HG02970 (cell line): Measurements from ENCODE around the gene KIF23.

Experiments
- ATAC-seq: cut with Tn5 transposase; IDR thresholded peaks from one replicate; pipeline ENCODE4 v1.9.1; 2021; ENCODE audit warnings: mild to moderate bottlenecking, moderate library complexity, moderate number of reproducible peaks; ENCODE audit not compliant: unreplicated experiment, low FRiP score

KIF23 gene

DNA sequence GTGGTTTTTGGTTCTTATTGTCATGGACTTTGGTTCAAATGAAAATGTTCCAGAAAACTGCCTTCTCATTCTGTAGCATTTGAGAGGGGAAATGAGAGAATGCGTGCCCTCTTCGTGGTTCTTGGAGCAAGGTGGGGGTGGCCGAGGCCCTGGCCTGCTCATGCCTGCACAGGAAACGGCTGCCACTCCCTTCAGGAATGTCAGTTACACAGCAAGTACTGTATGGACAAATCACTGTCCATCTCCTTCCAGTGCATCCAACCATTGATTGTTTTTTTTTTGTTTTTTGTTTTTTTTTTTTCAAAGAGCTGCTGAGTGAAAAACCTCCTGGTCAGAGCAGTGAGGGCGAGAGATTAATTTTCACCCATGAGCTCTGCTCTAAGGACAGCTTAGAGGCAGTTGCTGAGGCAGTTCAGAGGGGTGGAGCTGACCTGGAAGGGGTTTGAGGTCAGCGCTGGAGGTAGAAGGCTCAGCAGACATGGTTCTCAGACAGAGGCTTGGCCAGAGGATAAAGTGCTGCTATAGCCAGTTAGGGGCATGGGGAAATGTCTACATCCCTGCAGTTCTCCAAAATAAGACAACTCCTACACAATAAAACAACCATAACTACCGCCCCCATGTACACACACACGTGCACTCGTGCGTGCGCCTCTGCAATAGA is 20.2 kb upstream of the KIF23 start:
- no peak for ATAC-seq

DNA sequence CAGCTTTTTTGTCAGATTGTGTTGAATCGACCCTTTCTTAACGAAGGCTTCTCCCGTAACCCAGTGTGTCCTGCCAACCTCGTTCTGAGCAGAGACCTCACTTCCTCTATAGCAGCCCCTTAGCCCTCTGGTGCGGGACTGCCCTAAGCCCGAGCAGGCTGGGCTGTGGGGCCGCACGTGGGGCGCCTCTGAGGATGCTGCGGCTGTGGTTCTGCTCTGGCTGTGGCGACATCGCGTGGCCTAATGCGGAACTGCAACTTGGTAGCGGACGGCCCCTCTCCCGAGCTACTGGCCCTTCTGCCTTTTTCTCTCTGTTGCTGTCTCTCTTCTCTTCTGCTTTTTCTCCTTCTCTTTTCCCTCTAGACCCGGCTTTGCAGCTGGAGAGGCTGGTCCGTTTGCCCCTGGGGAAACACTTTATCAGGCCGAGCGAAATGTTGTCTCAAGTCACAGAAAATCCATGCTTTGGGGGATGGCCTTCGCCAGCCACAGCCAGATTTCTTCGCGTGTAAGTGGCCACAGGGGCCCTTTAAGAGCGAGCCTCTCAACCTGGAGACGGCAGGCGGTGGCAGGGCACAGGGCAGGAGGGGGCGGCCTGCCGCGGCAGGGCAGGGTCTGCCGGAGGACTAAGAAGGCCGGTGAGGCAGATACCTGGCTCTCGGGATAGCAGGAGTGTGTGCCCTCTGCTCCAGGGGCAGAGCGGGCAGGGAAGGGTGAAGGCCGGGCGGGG is 19.4 kb upstream of the KIF23 start:
- ATAC-seq: no peak

DNA sequence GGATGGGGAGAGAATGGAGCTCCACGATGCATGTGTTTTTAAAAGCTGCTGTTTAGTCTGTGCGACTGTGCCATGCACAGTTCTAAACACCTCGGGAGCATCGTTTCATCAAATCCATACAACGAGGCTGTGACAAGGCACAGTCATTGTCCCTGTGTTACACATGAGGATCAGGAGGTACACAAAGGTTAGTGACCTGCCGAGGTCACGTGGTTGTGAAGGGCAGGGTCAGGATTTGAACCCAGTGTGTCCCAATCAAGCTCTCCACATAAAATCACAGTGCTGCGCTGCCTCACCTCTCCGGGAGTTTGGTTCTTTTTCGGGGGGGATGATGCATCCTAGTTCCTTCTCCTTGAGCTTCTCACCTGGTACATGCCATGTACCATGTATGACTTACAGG is 18.7 kb upstream of the KIF23 start:
- ATAC-seq: no peak

DNA sequence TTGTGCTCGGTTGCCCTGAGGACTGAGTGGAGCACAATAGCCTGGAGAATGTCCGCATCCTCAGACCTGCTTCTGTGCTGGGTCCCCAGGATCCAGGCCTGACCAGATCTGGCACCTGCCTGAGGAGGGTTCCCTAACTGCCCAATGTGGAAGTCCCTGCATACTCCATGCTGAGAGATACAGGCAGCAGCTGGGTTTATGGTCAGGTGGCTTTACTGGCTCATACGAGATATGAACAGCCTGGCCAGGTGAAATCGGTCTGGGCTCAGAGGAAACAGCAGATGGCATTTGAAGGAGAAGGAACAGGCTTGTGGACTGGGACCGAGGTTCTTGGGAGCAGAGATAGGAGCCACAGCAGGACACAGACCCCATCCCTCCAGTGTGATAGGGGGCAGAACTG is 18.2 kb upstream of the KIF23 start:
- ATAC-seq: no peak

DNA sequence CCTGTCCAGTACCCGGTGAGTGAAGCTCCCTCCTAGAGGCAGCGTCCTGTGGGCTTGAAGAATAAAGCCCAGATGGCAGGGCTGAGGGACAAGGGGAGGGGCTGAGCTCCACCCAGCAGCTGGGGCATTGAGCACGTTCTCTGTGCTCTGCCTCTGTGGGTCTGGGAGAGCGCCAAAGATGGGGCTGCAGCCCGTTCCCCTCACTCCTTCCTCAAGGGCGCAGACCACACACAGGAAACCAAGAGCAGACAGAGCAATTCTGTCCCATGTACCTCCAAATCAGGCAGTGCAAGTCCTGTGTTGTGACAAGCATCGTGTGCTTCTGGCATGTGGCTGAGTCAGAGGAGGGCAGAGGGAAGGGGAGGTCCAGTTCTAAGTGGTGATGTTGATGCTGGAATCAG is 15.7 kb upstream of the KIF23 start:
- no peak for ATAC-seq

DNA sequence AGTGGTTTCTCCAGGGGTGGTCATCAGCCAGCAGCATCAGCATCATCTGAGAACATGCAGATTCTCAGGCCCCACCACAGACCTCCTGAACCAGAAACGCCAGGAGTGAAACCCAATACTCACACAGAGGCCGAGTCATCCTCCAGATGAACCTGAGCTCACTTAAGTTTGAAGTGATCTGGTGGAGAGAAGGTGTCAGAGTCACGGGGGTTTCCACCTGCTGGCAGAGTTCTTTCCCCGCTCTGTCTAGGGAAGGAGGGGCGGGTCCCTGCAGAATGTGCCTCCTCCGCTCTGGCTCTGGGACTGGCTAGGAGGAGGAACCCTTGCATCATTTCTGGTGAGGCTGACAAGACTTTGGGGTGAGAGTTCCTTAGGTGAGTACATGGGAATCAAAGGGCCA is 13.3 kb upstream of the KIF23 start:
- no peak for ATAC-seq

DNA sequence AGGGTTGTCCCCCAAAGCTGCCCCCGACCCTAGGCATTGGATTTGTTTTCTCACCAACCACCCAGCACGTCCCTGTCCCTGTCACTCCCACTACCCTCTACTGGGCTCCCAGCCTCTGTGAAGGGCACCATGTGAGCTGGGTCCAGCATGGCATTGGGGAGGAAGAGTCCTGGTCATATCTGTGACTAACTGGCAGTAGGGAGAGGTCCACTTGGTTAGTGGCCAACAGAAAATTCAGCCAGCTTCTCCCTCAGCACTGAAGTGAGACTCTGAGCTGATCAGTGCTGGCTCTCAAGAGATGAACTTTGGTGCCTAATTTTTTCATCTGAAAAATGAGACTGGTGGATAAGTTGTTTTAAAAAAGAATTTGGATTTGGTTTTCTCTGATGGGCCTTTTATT is 11.3 kb upstream of the KIF23 start:
- no peak for ATAC-seq

DNA sequence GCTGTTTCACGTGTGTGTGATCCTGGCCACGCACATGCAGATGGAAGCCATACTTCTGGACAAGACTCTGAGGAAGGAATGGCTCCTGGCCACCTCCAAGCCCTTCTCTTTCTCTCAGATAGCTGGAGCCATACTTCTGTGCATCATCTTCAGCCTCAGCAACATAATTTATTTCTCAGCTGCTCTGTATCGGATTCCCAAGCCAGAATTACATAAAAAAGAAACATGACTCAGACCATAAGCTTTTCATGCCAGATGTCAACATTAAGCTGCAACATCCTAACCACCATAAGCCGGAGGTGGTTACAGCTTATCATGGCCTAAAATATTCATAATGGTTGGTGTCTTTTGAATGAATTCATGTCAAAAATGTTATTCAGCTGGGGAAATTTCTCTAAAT is 10.6 kb upstream of the KIF23 start:
- ATAC-seq: no peak

DNA sequence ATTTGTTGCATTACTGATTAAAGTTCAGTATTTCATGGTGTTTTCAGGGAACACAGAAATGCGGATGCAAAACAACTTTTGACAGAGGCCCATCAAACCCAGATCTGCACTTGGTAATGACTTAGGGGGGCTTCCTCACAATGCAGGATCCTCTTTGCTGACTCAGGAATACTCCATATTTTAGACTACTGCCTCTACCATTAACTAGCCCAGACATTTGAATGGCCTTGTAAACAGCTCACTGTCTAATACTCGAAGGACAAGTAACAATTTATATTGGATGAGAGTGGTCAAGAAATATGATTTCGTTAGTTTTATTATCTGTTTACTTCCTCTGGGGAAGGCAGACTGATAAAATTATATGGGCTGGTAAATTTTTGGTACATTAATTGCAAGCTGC is 9.0 kb upstream of the KIF23 start:
- ATAC-seq: no peak

DNA sequence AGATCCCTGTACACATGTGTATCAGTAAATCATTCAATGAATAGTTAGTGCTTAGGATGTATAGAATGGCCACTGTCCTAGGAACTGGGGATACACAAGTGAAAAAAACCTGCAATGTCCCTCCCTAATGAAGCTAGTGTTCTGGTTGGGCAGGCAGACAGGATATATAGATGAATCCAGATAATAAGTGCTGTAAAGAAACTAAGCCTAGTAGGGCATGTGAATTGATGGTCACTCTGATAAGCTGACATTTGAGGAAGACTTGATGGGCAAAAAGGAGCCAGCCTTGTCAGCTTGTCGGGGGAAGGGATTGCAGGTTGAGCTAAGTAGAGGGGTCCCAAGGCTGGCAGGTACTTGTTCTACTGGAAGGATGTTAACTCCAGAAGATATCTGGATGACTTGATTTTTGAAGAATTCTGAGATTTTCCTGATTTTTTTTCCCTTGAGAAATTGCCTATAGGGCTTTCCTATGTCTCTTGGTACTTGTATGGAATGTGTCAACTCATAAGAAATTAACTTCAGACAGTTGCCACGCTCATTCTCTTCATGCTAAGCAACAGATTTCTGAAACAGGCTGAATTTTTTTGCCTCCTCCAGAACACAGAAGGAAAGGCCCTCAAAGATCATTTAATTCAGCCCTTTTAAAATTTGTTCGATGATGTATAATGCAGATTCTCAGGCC is 6.3 kb upstream of the KIF23 start:
- no peak for ATAC-seq

DNA sequence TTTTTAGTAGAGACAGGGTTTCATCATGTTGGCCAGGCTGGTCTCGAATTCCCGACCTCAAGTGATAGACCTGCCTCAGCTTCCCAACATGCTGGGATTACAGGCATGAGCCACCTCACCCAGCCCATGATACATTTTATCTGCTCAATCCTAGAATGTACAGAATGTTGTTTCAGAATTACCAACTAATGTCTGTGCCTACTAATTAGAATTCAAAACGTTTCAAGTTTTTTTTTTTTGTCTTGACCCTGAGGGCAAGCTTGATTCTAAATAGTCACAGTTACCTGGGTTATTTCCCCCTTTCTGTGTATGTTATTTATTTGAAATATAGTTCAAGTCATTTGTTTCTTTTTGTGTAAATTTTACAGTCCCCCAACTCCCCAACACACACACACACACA is 5.3 kb upstream of the KIF23 start:
- no peak for ATAC-seq

DNA sequence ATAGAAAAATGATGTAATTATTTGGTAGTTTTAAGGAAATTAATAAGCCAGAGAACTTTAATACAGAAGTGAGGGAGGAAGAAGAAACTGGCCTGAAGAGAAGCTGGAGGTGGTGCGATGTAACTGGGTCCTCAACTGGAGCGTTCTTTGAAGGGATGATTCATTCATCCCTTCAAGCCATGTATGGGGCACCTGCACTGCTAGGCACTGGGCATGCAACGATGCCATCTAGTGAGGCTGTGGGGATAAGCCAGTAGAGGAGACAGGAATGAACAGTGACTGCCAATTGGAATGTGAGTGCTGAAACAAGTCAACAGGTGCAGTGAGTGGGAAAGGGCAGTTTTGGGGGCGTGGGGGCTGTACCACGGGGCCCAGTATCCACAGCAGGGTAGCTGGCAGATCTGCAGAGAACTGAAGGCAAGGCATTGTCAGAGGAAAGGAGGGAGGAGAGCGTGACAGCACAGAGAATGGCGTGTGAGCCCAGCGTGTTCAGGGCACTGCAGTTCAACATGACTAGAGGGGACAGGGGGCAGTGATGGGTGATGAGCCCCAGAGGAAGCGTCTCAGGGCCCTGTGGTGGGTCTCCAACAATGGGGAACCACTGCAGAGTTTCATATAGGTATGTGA is 3.8 kb upstream of the KIF23 start:
- no peak for ATAC-seq

DNA sequence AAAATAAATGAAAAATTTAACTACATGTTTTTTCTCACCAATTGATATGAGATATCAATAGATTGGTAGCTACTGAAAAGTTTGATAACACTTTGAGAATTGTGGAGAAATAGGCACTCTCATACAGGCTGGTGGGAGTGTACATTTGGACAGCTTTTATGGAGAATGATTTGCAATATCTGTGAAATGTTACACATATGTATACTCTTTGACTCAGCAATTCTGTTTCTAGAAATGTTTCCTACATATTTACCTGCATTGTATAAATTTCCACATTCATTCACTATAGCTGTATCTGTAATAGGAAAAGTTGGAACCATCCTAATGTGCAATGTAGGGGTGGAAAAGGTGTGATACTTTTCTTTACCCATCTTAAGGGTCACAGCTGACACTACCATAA is 1.9 kb upstream of the KIF23 start:
- no peak for ATAC-seq

DNA sequence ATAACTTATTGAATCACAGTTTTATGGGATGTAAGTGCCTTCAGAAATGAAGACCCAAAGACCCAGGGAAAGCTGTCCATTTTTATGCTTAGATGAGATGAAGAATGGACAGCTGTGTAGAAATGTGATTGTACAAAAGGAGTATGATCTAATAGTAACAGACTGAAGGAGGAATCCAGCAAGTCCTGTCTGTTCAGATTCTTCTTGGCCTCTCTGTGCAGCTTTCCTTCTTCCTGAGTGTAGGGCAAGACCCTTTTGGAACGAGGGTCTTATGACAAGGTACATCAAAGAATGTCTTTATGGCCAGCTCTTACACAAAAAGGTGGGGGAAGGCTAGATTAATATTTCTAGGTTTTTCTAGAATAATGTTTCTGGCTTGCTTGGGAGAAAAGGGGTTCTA is 1.4 kb upstream of the KIF23 start:
- no peak for ATAC-seq

DNA sequence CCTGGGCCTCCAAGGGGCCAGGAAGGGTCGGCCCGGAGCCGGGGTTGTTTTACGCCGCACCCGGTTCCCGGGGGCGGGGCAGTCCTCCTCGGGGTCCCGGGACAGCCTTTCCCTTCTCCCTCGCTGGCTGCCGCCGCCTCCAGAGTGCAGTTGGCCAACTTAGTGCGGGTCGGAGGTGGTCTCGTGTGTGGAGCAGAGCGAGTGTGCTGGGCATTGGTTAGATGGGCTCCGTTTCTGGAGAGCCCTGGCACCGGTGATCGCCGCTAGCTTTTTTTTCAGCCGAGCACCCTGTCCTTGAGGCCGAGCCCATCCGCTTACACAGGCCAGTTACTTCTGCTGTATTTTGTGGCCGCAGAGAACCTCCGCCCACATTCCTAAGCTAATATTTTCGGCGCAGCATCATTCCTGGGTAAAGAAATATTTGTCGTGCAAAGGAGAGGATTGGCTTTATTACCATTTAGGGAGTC is 585 bp downstream of the KIF23 start:
- ATAC-seq: no peak

DNA sequence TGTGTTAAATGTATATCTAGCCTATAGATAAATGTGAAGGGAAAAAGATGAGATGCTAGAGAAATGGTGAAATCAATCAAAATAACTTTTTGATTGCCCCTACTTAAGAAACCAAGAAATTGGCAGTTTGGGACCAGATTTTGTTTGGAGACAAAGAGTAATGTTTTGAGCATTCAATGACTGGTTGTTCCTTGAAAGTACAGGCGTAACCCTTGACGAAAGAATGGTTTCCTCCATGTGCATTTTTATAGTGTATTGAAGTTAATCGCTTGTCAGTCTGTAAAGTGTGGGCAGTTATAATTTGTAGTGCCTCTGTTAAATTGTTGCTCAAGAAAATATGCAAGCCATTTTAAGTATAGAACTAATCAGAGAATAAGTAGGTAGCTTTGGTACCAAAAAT is 1.2 kb downstream of the KIF23 start:
- ATAC-seq: no peak

DNA sequence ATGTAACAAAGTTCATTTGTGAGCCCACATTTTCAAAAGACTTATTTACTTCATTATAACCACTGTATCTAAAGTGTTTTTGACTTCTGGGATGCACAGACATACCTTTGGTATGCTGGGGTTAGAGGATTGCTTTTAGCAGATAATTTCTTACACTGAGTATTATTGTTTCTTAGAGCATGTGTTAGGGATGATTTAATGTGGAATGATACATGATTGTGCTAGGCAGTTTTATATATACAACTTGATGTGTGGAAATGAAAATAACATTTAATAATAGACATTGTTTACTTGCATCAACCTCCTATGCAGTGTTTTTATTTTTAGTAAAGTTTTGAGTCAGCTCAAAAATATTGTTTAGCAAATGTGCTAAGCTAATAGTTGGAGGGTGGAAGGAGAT is 3.4 kb downstream of the KIF23 start:
- ATAC-seq: no peak

DNA sequence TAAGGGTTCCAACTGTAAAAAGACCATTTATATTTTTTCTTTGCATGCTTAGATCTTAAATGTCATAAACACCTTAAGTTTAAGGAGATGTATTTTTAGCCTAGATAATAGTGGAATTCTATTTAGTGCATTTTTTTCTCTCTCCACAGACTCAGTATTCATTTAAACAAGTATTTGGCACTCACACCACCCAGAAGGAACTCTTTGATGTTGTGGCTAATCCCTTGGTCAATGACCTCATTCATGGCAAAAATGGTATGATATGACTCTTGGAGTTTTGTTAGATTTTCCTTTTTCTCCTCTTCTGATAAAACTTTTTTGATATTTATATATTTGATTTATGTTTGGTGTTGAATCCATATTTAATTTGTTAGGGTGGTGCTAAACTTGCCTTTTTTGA is 7.3 kb downstream of the KIF23 start:
- no peak for ATAC-seq

DNA sequence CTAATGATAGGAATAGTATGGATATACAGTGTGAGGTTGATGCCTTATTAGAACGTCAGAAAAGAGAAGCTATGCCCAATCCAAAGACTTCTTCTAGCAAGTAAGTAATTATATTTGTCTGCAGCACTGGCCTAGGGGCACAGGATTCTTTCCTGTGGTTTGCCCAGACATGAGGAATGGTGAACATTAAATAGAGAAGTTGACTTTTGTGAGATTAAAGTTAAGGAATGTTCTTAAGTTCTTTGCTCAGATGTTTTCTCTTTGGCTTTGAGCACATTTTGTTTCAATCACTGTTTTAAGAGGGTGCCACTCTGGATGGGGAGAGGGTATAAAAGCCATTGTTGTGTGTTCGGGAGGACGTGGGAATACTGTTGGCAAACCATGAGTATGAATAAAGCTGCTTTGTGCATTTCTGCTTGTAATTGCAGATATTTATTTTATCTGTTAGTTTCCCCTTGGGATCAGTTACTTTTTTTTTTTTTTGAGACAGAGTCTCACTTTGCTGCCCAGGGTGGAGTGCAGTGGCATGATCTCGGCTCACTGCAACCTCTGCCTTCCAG is 8.3 kb downstream of the KIF23 start:
- ATAC-seq: no peak

DNA sequence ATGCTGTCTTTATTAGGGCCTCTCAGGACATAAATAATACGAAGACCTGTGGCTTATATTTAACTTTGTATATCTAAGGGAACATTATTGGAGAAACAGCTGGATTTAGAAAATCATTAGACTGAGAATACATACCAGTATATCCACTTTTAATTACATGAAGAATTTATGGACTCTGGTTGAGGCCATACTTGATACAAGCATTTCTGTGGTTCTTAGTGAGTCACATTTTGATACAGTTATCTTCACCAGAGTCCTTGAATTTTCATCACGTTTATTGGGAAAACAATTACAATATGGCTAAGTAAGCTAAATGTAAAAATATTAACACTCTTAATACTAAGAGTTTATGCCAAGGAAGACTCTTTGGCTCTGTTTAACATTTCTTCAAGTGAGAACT is 9.9 kb downstream of the KIF23 start:
- no peak for ATAC-seq
